Liver (tissue), 9 donors: ENCODE results near the gene XYLT1. TPM values are rescaled to one million over a fixed set of nuclear protein-coding genes. Genes with fewer than 3 reads are reported as not detected.

ENCODE experiments used
- DNase-seq: peaks from one replicate; pipeline ENCODE4 v3.0.0-alpha.2; 2017; ENCODE audit warnings: low spot score
- H3K27ac ChIP-seq, 2 donors: one replicate each; pipeline ENCODE4 v1.7.0; 2013; ENCODE audit warnings: inconsistent platforms in 2 of 2, low read length in 2 of 2, control low read depth in 1 of 2, low read depth in 1 of 2, mild to moderate bottlenecking in 1 of 2
- H3K27me3 ChIP-seq, 4 donors: one replicate each; pipeline versions ENCODE4 v1.6.1 to v1.7.0; 2013; ENCODE audit warnings: low read length in 3 of 4, inconsistent platforms in 1 of 4, mild to moderate bottlenecking in 1 of 4, moderate library complexity in 1 of 4; ENCODE audit not compliant: control insufficient read depth in 4 of 4, insufficient read depth in 4 of 4
- H3K36me3 ChIP-seq, 4 donors: one replicate each; pipeline versions ENCODE4 v1.6.1 to v1.7.0; 2013; ENCODE audit warnings: low read length in 3 of 4, mild to moderate bottlenecking in 3 of 4, low read depth in 1 of 4, moderate library complexity in 1 of 4; ENCODE audit not compliant: control insufficient read depth in 4 of 4, insufficient read depth in 3 of 4
- H3K4me1 ChIP-seq, 4 donors: one replicate each; pipeline versions ENCODE4 v1.6.1 to v1.7.0; 2013; ENCODE audit warnings: low read length in 3 of 4, mild to moderate bottlenecking in 3 of 4, moderate library complexity in 1 of 4; ENCODE audit not compliant: control insufficient read depth in 4 of 4, insufficient read depth in 4 of 4
- H3K4me3 ChIP-seq, 3 donors: one replicate each; pipeline versions ENCODE4 v1.6.1 to v1.7.0; 2013; ENCODE audit warnings: low read length in 3 of 3, control low read depth in 1 of 3, low read depth in 1 of 3, mild to moderate bottlenecking in 1 of 3
- H3K9ac ChIP-seq, 2 donors: one replicate each; pipeline ENCODE4 v1.7.0; 2013; ENCODE audit warnings: low read length in 2 of 2, mild to moderate bottlenecking in 2 of 2, moderate library complexity in 2 of 2, control low read depth in 1 of 2, low read depth in 1 of 2
- H3K9me3 ChIP-seq, 4 donors: one replicate each; pipeline versions ENCODE4 v1.6.1 to v1.7.0; 2013; ENCODE audit warnings: low read length in 3 of 4; ENCODE audit not compliant: control insufficient read depth in 4 of 4
- ATF3 ChIP-seq: IDR thresholded peaks from 2 replicates; pipeline ENCODE4 v1.6.1; 2016; ENCODE audit warnings: antibody characterized with exemption
- CTCF ChIP-seq: fragments of 150-350 bp; IDR thresholded peaks from 2 replicates; pipeline ENCODE4 v1.5.1; 2017; ENCODE audit warnings: improper control_type of control experiment, low read depth, low read length; ENCODE audit not compliant: missing input control
- EGR1 ChIP-seq, 2 donors: IDR thresholded peaks; 2 replicates each; pipeline ENCODE4 v1.6.1; 2016 to 2018; ENCODE audit warnings: antibody characterized with exemption in 2 of 2, low read depth in 2 of 2
- FOXA1 ChIP-seq: IDR thresholded peaks from 2 replicates; pipeline ENCODE4 v1.6.1; 2016; ENCODE audit warnings: antibody characterized with exemption
- FOXA2 ChIP-seq: IDR thresholded peaks from 2 replicates; pipeline ENCODE4 v1.6.1; 2016; ENCODE audit warnings: antibody characterized with exemption
- GABPA ChIP-seq, 2 donors: IDR thresholded peaks in 1 of 2; conservative IDR thresholded peaks in 1 of 2; 2 replicates each; pipeline ENCODE4 v1.6.1; 2016; ENCODE audit warnings: antibody characterized with exemption in 2 of 2, mild to moderate bottlenecking in 1 of 2, moderate library complexity in 1 of 2
- HNF4A ChIP-seq, 2 donors: conservative IDR thresholded peaks; 2 replicates each; pipeline ENCODE4 v1.6.1; 2016; ENCODE audit warnings: antibody characterized with exemption in 2 of 2, mild to moderate bottlenecking in 2 of 2
- JUND ChIP-seq, 2 donors: IDR thresholded peaks; 2 replicates each; pipeline ENCODE4 v1.6.1; 2016; ENCODE audit warnings: antibody characterized with exemption in 2 of 2
- MAX ChIP-seq: IDR thresholded peaks from 2 replicates; pipeline ENCODE4 v1.6.1; 2016; ENCODE audit warnings: antibody characterized with exemption
- NR2F2 ChIP-seq: IDR thresholded peaks from 2 replicates; pipeline ENCODE4 v1.6.1; 2016; ENCODE audit warnings: antibody characterized with exemption
- RAD21 ChIP-seq, 2 donors: IDR thresholded peaks; 2 replicates each; pipeline ENCODE4 v1.6.1; 2016; ENCODE audit warnings: antibody characterized with exemption in 2 of 2, mild to moderate bottlenecking in 2 of 2
- REST ChIP-seq: IDR thresholded peaks from 2 replicates; pipeline ENCODE4 v1.6.1; 2016; ENCODE audit warnings: antibody characterized with exemption, mild to moderate bottlenecking
- RXRA ChIP-seq, 2 donors: IDR thresholded peaks; 2 replicates each; pipeline ENCODE4 v1.6.1; 2017 to 2018; ENCODE audit warnings: antibody characterized with exemption in 2 of 2, mild to moderate bottlenecking in 1 of 2
- SP1 ChIP-seq: IDR thresholded peaks from 2 replicates; pipeline ENCODE4 v1.6.1; 2018; ENCODE audit warnings: antibody characterized with exemption, mild to moderate bottlenecking
- TAF1 ChIP-seq: conservative IDR thresholded peaks from 2 replicates; pipeline ENCODE4 v1.6.1; 2016; ENCODE audit warnings: antibody characterized with exemption, mild to moderate bottlenecking
- YY1 ChIP-seq: IDR thresholded peaks from 2 replicates; pipeline ENCODE4 v1.6.1; 2016; ENCODE audit warnings: antibody characterized with exemption, mild to moderate bottlenecking
- ZBTB33 ChIP-seq: IDR thresholded peaks from 2 replicates; pipeline ENCODE4 v1.6.1; 2016; ENCODE audit warnings: antibody characterized with exemption
- WGBS: extraction: QIAGEN DNeasy Blood & Tissue Kit; methylation state at CpG from one replicate; pipeline ENCODE4 v1.1.7; 2013; 5-methylcytosine and 5-hydroxymethylcytosine counted together
- polyA plus RNA-seq, 2 donors: library from polyadenylated mRNA; stranded (reverse) in 1 of 2; unstranded in 1 of 2; fragments of 200-250 nt in 1 of 2; fragments of >200 nt in 1 of 2; fragmentation: Nextera tagmentation in 1 of 2; extraction: Ambion mirVana in 1 of 2; gene quantifications; one replicate each; pipeline versions ENCODE4 v1.2.1 to v1.2.3, GENCODE V29; 2013 to 2015
- total RNA-seq, 2 donors: library from RNA; depleted of rRNA; stranded (reverse); fragments of >200 nt; gene quantifications; one replicate each; pipeline ENCODE4 v1.2.3, GENCODE V29; 2014
- donor health status: healthy.
- donor health status: healthy.
- donor health status: healthy.
- donor health status: healthy.
- donor health status: healthy.

The XYLT1 gene
- total and polyA plus RNA-seq, 4 donors, result 0.25 to 2.3 (median 0.53) TPM

GRCh38 chr16:17305694-17306093, 165.1 kb downstream of the XYLT1 start:
- Histone ChIP-seq H3K27ac (no peak overlapping the region), H3K4me3 (no peak overlapping the region)
- WGBS, result 76% methylated on average over 6 of the region's 6 CpGs

More at GRCh38 chr16:17305694-17306093, 165.1 kb downstream of the XYLT1 start:
- H3K9ac ChIP-seq, result no peak overlapping the region
- no peak for DNase-seq
- H3K27me3 ChIP-seq, result no peaks in the 10 kb centered on the region
- no peaks in the 10 kb centered on the region for H3K4me1 ChIP-seq
- no peaks in the 10 kb centered on the region for H3K9me3 ChIP-seq
- TF ChIP-seq ATF3 (no peak), JUND (IDR thresholded peaks at IDR 0.05) (no peak), FOXA2 (no peak), REST (no peak), GABPA (IDR thresholded peaks at IDR 0.05 in 1 of 2, conservative IDR thresholded peaks at IDR 0.05 in 1 of 2) (no peak), ZBTB33 (no peak), CTCF (no peak), EGR1 (IDR thresholded peaks at IDR 0.05; ENCODE audit: low read depth in 2 of 2) (no peak), RAD21 (IDR thresholded peaks at IDR 0.05) (no peak), MAX (no peak), FOXA1 (no peak), HNF4A (conservative IDR thresholded peaks at IDR 0.05) (no peak), RXRA (IDR thresholded peaks at IDR 0.05) (no peak), YY1 (no peak), TAF1 (no peak), SP1 (no peak), NR2F2 (no peak)
- H3K36me3 ChIP-seq, result no peaks in the 10 kb centered on the region
